Amniotic stem cell (primary cell): ENCODE results near the gene MPP4.

Source experiments
- DNase-seq: peaks from one replicate; lab custom pipeline; 2025; lab: John Stamatoyannopoulos, UW

The MPP4 gene

GRCh38 chr2:201622306-201622970 lies 76.0 kb downstream of the MPP4 start:
- DNase-seq, result no peak

GRCh38 chr2:201621293-201621999 lies 77.0 kb downstream of the MPP4 start:
- DNase-seq, result no peak

GRCh38 chr2:201618744-201619662 lies 79.4 kb downstream of the MPP4 start:
- no peak for DNase-seq

- DNase-seq, result no peak
These were observed 90.4 kb downstream of the MPP4 start for GRCh38 chr2:201608021-201608420.

GRCh38 chr2:201607568-201607967 lies 90.9 kb downstream of the MPP4 start:
- no peak for DNase-seq

GRCh38 chr2:201600906-201601305 lies 97.5 kb downstream of the MPP4 start:
- no peak for DNase-seq

GRCh38 chr2:201597397-201597796 lies 101.0 kb downstream of the MPP4 start:
- no peak for DNase-seq
